H1 (cell line): ENCODE measurements around the gene BARHL2. TPM values are rescaled to one million over a fixed set of nuclear protein-coding genes. Genes with fewer than 3 reads are reported as not detected.

ENCODE experiments used
- CBX5 ChIP-seq: fragments of 300-800, 300-1000 bp; sonication (generic); IDR thresholded peaks from 2 replicates; pipeline ENCODE4 v1.7.1; 2016; ENCODE audit warnings: antibody characterized with exemption, low read length, low read depth
- CBX8 ChIP-seq: fragments of 300-800, 300-1000 bp; sonication (generic); IDR thresholded peaks from 2 replicates; pipeline ENCODE4 v1.7.1; 2016; ENCODE audit warnings: low read depth, low read length, borderline replicate concordance
- CEBPB ChIP-seq: IDR thresholded peaks from 2 replicates; pipeline ENCODE4 v1.6.1; 2012; ENCODE audit warnings: low read depth, low read length
- CHD1 ChIP-seq: IDR thresholded peaks from 2 replicates; pipeline ENCODE4 v1.6.1; 2012; ENCODE audit warnings: low read depth, low read length, improper control_type of control experiment
- CHD2 ChIP-seq: IDR thresholded peaks from 2 replicates; pipeline ENCODE4 v1.6.1; 2012; ENCODE audit warnings: low read length, improper control_type of control experiment
- PHF8 ChIP-seq: fragments of 200-600 bp; sonication (generic); conservative IDR thresholded peaks from 2 replicates; pipeline ENCODE4 v1.7.1; 2012; ENCODE audit warnings: low read depth, mild to moderate bottlenecking, inconsistent platforms, low read length, moderate library complexity
- RAD21 ChIP-seq, 2 experiments: IDR thresholded peaks in 1 of 2; conservative IDR thresholded peaks in 1 of 2; 2 replicates each; pipeline ENCODE4 v1.6.1; 2011; ENCODE audit warnings: low read depth in 2 of 2, low read length in 2 of 2, improper control_type of control experiment in 1 of 2, inconsistent platforms in 1 of 2, mild to moderate bottlenecking in 1 of 2, moderate library complexity in 1 of 2
- RXRA ChIP-seq: IDR thresholded peaks from 2 replicates; pipeline ENCODE4 v1.6.1; 2011; ENCODE audit warnings: low read depth, mild to moderate bottlenecking, low read length, moderate library complexity; ENCODE audit not compliant: insufficient read depth
- ZNF274 ChIP-seq: IDR thresholded peaks from 2 replicates; pipeline ENCODE4 v1.7.0; 2012; ENCODE audit warnings: low read length, borderline replicate concordance; ENCODE audit errors: extremely low read depth
- polyA plus RNA-seq, 7 experiments: library from polyadenylated mRNA; depleted of rRNA in 3 of 7; stranded (reverse) in 5 of 7; unstranded in 2 of 7; fragments of >200 nt in 5 of 7; fragments of 200-250 nt in 2 of 7; gene quantifications; 1 replicate in 5 of 7; 2 replicates in 1 of 7; 4 replicates in 1 of 7; pipeline versions ENCODE4 v1.2.1 to v1.2.3, GENCODE V29; 2011 to 2013; ENCODE audit warnings: missing spikeins in 2 of 7, mixed read lengths in 2 of 7
- total RNA-seq: library from RNA; stranded (reverse); fragmentation: NEBNext Ultra II Directional; extraction: Animal tissue kit (Norgen Biotek cat#: 25700); gene quantifications from 2 replicates; pipeline ENCODE4 v1.2.1, GENCODE V29; 2021
- TF ChIP-seq, protein P1 (sequence below): fragments of 300-600 bp; sonication (generic); IDR thresholded peaks from 2 replicates; pipeline ENCODE4 v1.7.1; 2012; ENCODE audit warnings: low read length, moderate library complexity, mild to moderate bottlenecking, inconsistent platforms; ENCODE audit not compliant: insufficient replicate concordance

BARHL2 gene
- total and polyA plus RNA-seq, 2 of the 8 experiments (the other 6 are each of a cell fraction or from before 2014, with no cell fraction given), result 0.15 TPM; not detected in 1

DNA sequence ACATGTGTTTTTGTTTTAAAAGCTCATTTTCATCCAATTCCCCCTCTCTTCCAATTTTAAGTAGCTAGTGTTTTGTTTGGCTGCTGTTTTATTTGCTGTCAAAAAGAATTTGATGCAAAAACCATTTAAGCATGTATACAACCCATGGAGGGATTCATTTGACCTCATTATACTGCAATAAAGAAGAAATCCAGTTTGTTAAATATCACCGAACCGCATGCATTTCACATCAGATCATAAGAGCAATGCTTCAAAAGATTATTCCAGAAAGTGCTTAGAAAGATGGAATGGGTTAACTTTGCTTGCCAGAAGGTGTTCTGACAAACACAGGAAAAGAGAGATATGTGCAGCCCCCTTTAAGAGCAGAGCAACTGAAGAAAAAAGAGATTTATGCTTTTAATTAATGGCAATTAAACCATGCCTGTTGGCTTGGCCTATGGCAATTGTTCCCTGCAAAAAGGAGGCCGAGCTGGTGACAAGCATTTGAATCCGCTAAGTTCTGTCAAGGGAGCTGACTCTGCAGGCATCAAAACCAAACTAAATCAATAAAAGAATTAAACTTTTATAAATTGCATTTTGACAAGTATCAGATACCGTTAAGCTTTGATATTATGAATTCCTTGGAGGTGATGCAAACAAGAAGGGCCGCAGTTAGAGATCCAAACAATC is 14.4 kb upstream of the BARHL2 start (continued):
- TF ChIP-seq, protein P1, sequence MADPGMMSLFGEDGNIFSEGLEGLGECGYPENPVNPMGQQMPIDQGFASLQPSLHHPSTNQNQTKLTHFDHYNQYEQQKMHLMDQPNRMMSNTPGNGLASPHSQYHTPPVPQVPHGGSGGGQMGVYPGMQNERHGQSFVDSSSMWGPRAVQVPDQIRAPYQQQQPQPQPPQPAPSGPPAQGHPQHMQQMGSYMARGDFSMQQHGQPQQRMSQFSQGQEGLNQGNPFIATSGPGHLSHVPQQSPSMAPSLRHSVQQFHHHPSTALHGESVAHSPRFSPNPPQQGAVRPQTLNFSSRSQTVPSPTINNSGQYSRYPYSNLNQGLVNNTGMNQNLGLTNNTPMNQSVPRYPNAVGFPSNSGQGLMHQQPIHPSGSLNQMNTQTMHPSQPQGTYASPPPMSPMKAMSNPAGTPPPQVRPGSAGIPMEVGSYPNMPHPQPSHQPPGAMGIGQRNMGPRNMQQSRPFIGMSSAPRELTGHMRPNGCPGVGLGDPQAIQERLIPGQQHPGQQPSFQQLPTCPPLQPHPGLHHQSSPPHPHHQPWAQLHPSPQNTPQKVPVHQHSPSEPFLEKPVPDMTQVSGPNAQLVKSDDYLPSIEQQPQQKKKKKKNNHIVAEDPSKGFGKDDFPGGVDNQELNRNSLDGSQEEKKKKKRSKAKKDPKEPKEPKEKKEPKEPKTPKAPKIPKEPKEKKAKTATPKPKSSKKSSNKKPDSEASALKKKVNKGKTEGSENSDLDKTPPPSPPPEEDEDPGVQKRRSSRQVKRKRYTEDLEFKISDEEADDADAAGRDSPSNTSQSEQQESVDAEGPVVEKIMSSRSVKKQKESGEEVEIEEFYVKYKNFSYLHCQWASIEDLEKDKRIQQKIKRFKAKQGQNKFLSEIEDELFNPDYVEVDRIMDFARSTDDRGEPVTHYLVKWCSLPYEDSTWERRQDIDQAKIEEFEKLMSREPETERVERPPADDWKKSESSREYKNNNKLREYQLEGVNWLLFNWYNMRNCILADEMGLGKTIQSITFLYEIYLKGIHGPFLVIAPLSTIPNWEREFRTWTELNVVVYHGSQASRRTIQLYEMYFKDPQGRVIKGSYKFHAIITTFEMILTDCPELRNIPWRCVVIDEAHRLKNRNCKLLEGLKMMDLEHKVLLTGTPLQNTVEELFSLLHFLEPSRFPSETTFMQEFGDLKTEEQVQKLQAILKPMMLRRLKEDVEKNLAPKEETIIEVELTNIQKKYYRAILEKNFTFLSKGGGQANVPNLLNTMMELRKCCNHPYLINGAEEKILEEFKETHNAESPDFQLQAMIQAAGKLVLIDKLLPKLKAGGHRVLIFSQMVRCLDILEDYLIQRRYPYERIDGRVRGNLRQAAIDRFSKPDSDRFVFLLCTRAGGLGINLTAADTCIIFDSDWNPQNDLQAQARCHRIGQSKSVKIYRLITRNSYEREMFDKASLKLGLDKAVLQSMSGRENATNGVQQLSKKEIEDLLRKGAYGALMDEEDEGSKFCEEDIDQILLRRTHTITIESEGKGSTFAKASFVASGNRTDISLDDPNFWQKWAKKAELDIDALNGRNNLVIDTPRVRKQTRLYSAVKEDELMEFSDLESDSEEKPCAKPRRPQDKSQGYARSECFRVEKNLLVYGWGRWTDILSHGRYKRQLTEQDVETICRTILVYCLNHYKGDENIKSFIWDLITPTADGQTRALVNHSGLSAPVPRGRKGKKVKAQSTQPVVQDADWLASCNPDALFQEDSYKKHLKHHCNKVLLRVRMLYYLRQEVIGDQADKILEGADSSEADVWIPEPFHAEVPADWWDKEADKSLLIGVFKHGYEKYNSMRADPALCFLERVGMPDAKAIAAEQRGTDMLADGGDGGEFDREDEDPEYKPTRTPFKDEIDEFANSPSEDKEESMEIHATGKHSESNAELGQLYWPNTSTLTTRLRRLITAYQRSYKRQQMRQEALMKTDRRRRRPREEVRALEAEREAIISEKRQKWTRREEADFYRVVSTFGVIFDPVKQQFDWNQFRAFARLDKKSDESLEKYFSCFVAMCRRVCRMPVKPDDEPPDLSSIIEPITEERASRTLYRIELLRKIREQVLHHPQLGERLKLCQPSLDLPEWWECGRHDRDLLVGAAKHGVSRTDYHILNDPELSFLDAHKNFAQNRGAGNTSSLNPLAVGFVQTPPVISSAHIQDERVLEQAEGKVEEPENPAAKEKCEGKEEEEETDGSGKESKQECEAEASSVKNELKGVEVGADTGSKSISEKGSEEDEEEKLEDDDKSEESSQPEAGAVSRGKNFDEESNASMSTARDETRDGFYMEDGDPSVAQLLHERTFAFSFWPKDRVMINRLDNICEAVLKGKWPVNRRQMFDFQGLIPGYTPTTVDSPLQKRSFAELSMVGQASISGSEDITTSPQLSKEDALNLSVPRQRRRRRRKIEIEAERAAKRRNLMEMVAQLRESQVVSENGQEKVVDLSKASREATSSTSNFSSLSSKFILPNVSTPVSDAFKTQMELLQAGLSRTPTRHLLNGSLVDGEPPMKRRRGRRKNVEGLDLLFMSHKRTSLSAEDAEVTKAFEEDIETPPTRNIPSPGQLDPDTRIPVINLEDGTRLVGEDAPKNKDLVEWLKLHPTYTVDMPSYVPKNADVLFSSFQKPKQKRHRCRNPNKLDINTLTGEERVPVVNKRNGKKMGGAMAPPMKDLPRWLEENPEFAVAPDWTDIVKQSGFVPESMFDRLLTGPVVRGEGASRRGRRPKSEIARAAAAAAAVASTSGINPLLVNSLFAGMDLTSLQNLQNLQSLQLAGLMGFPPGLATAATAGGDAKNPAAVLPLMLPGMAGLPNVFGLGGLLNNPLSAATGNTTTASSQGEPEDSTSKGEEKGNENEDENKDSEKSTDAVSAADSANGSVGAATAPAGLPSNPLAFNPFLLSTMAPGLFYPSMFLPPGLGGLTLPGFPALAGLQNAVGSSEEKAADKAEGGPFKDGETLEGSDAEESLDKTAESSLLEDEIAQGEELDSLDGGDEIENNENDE, result no peak
- no peak for TF ChIP-seq PHF8
- no peak for TF ChIP-seq CBX5
- TF ChIP-seq CHD2, result no peak
- no peak for TF ChIP-seq CEBPB
- no peak for TF ChIP-seq CBX8
- no peak for TF ChIP-seq RAD21 (IDR thresholded peaks at IDR 0.05 in 1 of 2, conservative IDR thresholded peaks at IDR 0.05 in 1 of 2; ENCODE audit: low read depth in 2 of 2, low read length in 2 of 2)
- no peak for TF ChIP-seq CHD1
- no peak for TF ChIP-seq ZNF274
- no peak for TF ChIP-seq RXRA
